Breast epithelium (tissue), 4 donors: ENCODE results near the gene TRMT61A. TPM values are rescaled to one million over a fixed set of nuclear protein-coding genes. Genes with fewer than 3 reads are reported as not detected.
A peak's percentile ranks its signal among the peaks of the same experiment; 100 is the strongest.
"Not testable (repeated sequence)": the region's sequence is repeated elsewhere in the genome, so short reads cannot be mapped to it uniquely, and the experiment has no call there.

Experiments used
- DNase-seq, 2 donors: peaks; one replicate each; pipeline ENCODE4 v3.0.0-alpha.2; 2019; ENCODE audit warnings: low spot score in 2 of 2
- H3K27ac ChIP-seq, 2 donors: fragments of 200-600 bp; sonication (generic) in 1 of 2; one replicate each; pipeline ENCODE4 v1.5.1; 2016 to 2019; ENCODE audit warnings: mild to moderate bottlenecking in 1 of 2
- H3K27me3 ChIP-seq, 2 donors: fragments of 200-600 bp; sonication (generic) in 1 of 2; one replicate each; pipeline versions ENCODE4 v1.5.1 to v1.6.0; 2017 to 2019; ENCODE audit warnings: control low read depth in 1 of 2, mild to moderate bottlenecking in 1 of 2
- H3K36me3 ChIP-seq: fragments of 200-600 bp; one replicate; pipeline ENCODE4 v1.5.1; 2019
- H3K4me1 ChIP-seq, 2 donors: fragments of 200-600 bp; sonication (generic); one replicate each; pipeline ENCODE4 v1.5.1; 2016 to 2019; ENCODE audit warnings: control low read depth in 1 of 2
- H3K4me3 ChIP-seq, 3 donors: fragments of 200-600 bp; sonication (generic); 1 replicate in 2 of 3; 2 replicates in 1 of 3; pipeline ENCODE4 v1.5.1; 2016 to 2019; ENCODE audit warnings: mild to moderate bottlenecking in 3 of 3, moderate library complexity in 2 of 3
- H3K9me3 ChIP-seq, 2 donors: fragments of 200-600 bp; sonication (generic) in 1 of 2; one replicate each; pipeline ENCODE4 v1.5.1; 2016 to 2019; ENCODE audit warnings: control low read depth in 1 of 2
- POLR2A ChIP-seq: fragments of 450-650 bp; IDR thresholded peaks from one replicate; pipeline ENCODE4 v1.6.1; 2016; ENCODE audit warnings: antibody characterized with exemption, mild to moderate bottlenecking, moderate library complexity
- POLR2AphosphoS5 ChIP-seq, 3 donors: sonication (generic); formaldehyde crosslinking; IDR thresholded peaks; one replicate each; pipeline ENCODE4 v1.6.1; 2017; ENCODE audit warnings: antibody characterized with exemption in 3 of 3
- intact Hi-C: fragments of 100-400 bp; cut with DNase I; formaldehyde crosslinking; loops from one replicate; pipeline ENCODE4 v1.15.1; 2023; ENCODE audit warnings: low total_unique reads
- total RNA-seq, 3 donors: library from RNA; depleted of rRNA; stranded (reverse); fragments of >200 nt; gene quantifications; one replicate each; pipeline ENCODE4 v1.1.0, GENCODE V29; 2016
- TF ChIP-seq, protein P1 (sequence below), 3 donors: fragments of 450-650 bp; IDR thresholded peaks; one replicate each; pipeline ENCODE4 v1.5.1; 2016 to 2017; ENCODE audit warnings: antibody characterized with exemption in 3 of 3, mild to moderate bottlenecking in 3 of 3, moderate library complexity in 3 of 3

TRMT61A gene
- total RNA-seq, 3 donors from 2014 or later, result 10.7 to 17.7 (median 11.3) TPM

GRCh38 chr14:103524002-103524935 is 4.7 kb upstream of the TRMT61A start:
- H3K36me3 ChIP-seq, result no peaks in the 10 kb centered on the region
- H3K9me3 ChIP-seq, result no peaks in the 10 kb centered on the region
- no peak for DNase-seq
- TF ChIP-seq POLR2A, result no peak
- TF ChIP-seq, protein P1, sequence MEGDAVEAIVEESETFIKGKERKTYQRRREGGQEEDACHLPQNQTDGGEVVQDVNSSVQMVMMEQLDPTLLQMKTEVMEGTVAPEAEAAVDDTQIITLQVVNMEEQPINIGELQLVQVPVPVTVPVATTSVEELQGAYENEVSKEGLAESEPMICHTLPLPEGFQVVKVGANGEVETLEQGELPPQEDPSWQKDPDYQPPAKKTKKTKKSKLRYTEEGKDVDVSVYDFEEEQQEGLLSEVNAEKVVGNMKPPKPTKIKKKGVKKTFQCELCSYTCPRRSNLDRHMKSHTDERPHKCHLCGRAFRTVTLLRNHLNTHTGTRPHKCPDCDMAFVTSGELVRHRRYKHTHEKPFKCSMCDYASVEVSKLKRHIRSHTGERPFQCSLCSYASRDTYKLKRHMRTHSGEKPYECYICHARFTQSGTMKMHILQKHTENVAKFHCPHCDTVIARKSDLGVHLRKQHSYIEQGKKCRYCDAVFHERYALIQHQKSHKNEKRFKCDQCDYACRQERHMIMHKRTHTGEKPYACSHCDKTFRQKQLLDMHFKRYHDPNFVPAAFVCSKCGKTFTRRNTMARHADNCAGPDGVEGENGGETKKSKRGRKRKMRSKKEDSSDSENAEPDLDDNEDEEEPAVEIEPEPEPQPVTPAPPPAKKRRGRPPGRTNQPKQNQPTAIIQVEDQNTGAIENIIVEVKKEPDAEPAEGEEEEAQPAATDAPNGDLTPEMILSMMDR (IDR thresholded peaks at IDR 0.05), result no peak
- TF ChIP-seq POLR2AphosphoS5 (IDR thresholded peaks at IDR 0.05), result no peak
- intact Hi-C loops, result no loop called here
- peaks cover 0 to 16% of the 10 kb centered on the region in 2 donors for H3K4me1 ChIP-seq
- no peak overlapping the region for H3K27ac ChIP-seq
- H3K27me3 ChIP-seq, result no peaks in the 10 kb centered on the region
- H3K4me3 ChIP-seq, result no peak overlapping the region

GRCh38 chr14:103525430-103526246 is 3.4 kb upstream of the TRMT61A start:
- H3K27me3 ChIP-seq, H3K9me3 ChIP-seq, H3K4me3 ChIP-seq, H3K27ac ChIP-seq, intact Hi-C loops, H3K36me3 ChIP-seq, DNase-seq: not testable (repeated sequence)
- peaks cover 3 to 28% of the 10 kb centered on the region in 2 donors for H3K4me1 ChIP-seq

GRCh38 chr14:103526247-103526913 is 2.6 kb upstream of the TRMT61A start:
- H3K4me1 ChIP-seq, result peaks cover 3 to 30% of the 10 kb centered on the region in 2 donors

GRCh38 chr14:103526914-103527248 is 2.1 kb upstream of the TRMT61A start:
- no peaks in the 10 kb centered on the region for H3K36me3 ChIP-seq
- H3K9me3 ChIP-seq, result no peaks in the 10 kb centered on the region
- intact Hi-C loops, result no loop called here
- no peak for DNase-seq
- H3K4me3 ChIP-seq, result no peak overlapping the region
- H3K4me1 ChIP-seq, result peaks cover 3 to 30% of the 10 kb centered on the region in 2 donors
- TF ChIP-seq POLR2A, result no peak
- TF ChIP-seq POLR2AphosphoS5 (IDR thresholded peaks at IDR 0.05), result no peak
- TF ChIP-seq, protein P1 (IDR thresholded peaks at IDR 0.05), result no peak
- no peaks in the 10 kb centered on the region for H3K27me3 ChIP-seq
- H3K27ac ChIP-seq, result peak overlapping the region in 1 of 2 donors; percentile 93

More at GRCh38 chr14:103526247-103526913, 2.6 kb upstream of the TRMT61A start:
- Histone ChIP-seq H3K27ac (no peak overlapping the region), H3K9me3 (no peaks in the 10 kb centered on the region), H3K36me3 (no peaks in the 10 kb centered on the region), H3K27me3 (no peaks in the 10 kb centered on the region), H3K4me3 (no peak overlapping the region)
- intact Hi-C loops, result no loop called here
- DNase-seq, result no peak
- TF ChIP-seq, protein P1 (IDR thresholded peaks at IDR 0.05), result no peak
- TF ChIP-seq POLR2A (no peak), POLR2AphosphoS5 (IDR thresholded peaks at IDR 0.05) (no peak)

- H3K36me3 ChIP-seq, result no peaks in the 10 kb centered on the region
- H3K4me3 ChIP-seq, result peak overlapping the region in 2 of 3 donors; percentile 93 to 97
- H3K27ac ChIP-seq, result peak overlapping the region; percentile 93 to 94
- peaks cover 3 to 30% of the 10 kb centered on the region in 2 donors for H3K4me1 ChIP-seq
- no peak for DNase-seq
- TF ChIP-seq, protein P1 (IDR thresholded peaks at IDR 0.05), result no peak
- TF ChIP-seq POLR2AphosphoS5 (IDR thresholded peaks at IDR 0.05) (no peak), POLR2A (no peak)
- H3K9me3 ChIP-seq, result no peaks in the 10 kb centered on the region
- intact Hi-C loops, result no loop called here
- no peaks in the 10 kb centered on the region for H3K27me3 ChIP-seq
Measured at GRCh38 chr14:103527408-103528145, 1.4 kb upstream of the TRMT61A start.
